GM23248 (cell line): ENCODE measurements around the gene KREMEN1. TPM values are rescaled to one million over a fixed set of nuclear protein-coding genes. Genes with fewer than 3 reads are reported as not detected.

Source experiments
- DNase-seq: peaks from one replicate; pipeline ENCODE4 v3.0.0-alpha.2; 2015
- H2AFZ ChIP-seq: fragments of 200-600 bp; sonication (generic); 2 replicates; pipeline ENCODE4 v1.6.1; 2016; ENCODE audit warnings: antibody characterized with exemption
- H3F3A ChIP-seq: fragments of 200-600 bp; sonication (generic); 2 replicates; pipeline ENCODE4 v1.6.1; 2016; ENCODE audit warnings: mild to moderate bottlenecking, antibody characterized with exemption, mixed run types; ENCODE audit not compliant: insufficient read depth
- H3K27ac ChIP-seq: fragments of 200-600 bp; sonication (generic); 2 replicates; pipeline ENCODE4 v1.5.1; 2016; ENCODE audit warnings: mild to moderate bottlenecking
- H3K27me3 ChIP-seq: fragments of 200-600 bp; sonication (generic); replicated peaks from 2 replicates; pipeline ENCODE4 v1.6.1; 2016; ENCODE audit warnings: mild to moderate bottlenecking; ENCODE audit not compliant: insufficient read depth
- H3K36me3 ChIP-seq: fragments of 200-600 bp; sonication (generic); 2 replicates; pipeline ENCODE4 v1.6.1; 2016; ENCODE audit warnings: low read depth, mild to moderate bottlenecking
- H3K4me1 ChIP-seq: fragments of 200-600 bp; sonication (generic); 2 replicates; pipeline ENCODE4 v1.6.1; 2016; ENCODE audit warnings: mild to moderate bottlenecking; ENCODE audit not compliant: insufficient read depth
- H3K4me2 ChIP-seq: fragments of 200-600 bp; sonication (generic); one replicate; pipeline ENCODE4 v1.6.1; 2016; ENCODE audit warnings: mild to moderate bottlenecking; ENCODE audit not compliant: unreplicated experiment
- H3K4me3 ChIP-seq: fragments of 200-600 bp; sonication (generic); 2 replicates; pipeline ENCODE4 v1.5.1; 2016; ENCODE audit warnings: mild to moderate bottlenecking
- H3K79me2 ChIP-seq: fragments of 200-600 bp; sonication (generic); 2 replicates; pipeline ENCODE4 v1.6.1; 2016; ENCODE audit warnings: mild to moderate bottlenecking; ENCODE audit not compliant: insufficient read depth
- H3K9ac ChIP-seq: fragments of 200-600 bp; sonication (generic); 2 replicates; pipeline ENCODE4 v1.6.1; 2016; ENCODE audit warnings: mild to moderate bottlenecking
- H3K9me2 ChIP-seq: fragments of 200-600 bp; sonication (generic); 2 replicates; pipeline ENCODE4 v1.6.1; 2016; ENCODE audit warnings: mixed run types, mild to moderate bottlenecking, moderate library complexity; ENCODE audit not compliant: insufficient read depth
- H3K9me3 ChIP-seq: fragments of 200-600 bp; sonication (generic); one replicate; pipeline ENCODE4 v1.6.1; 2017; ENCODE audit warnings: low read depth
- H4K20me1 ChIP-seq: fragments of 200-600 bp; sonication (generic); 2 replicates; pipeline ENCODE4 v1.6.0; 2016; ENCODE audit not compliant: insufficient read depth
- EZH2 ChIP-seq: fragments of 200-600 bp; sonication (generic); IDR thresholded peaks from 2 replicates; pipeline ENCODE4 v1.6.1; 2018; ENCODE audit warnings: antibody characterized with exemption, mild to moderate bottlenecking; ENCODE audit not compliant: insufficient read depth, poor library complexity, severe bottlenecking
- EZH2phosphoT487 ChIP-seq: fragments of 200-600 bp; sonication (generic); IDR thresholded peaks from 2 replicates; pipeline ENCODE4 v1.6.1; 2018; ENCODE audit warnings: antibody characterized with exemption, moderate library complexity, mild to moderate bottlenecking, low read depth; ENCODE audit not compliant: insufficient read depth
- WGBS, 2 experiments: methylation state at CpG; one replicate each; pipeline ENCODE4 v1.1.6; 2015 to 2017; ENCODE audit warnings: low lambda C conversion rate in 2 of 2, low coverage in 1 of 2; ENCODE audit errors: missing lambda C conversion rate in 2 of 2; 5-methylcytosine and 5-hydroxymethylcytosine counted together
- in situ Hi-C: fragments of 300-500 bp; cut with MboI; formaldehyde crosslinking; loops from 2 replicates; pipeline ENCODE4 v1.15.0; 2020
- polyA plus RNA-seq: library from polyadenylated mRNA; unstranded; fragments of >200 nt; fragmentation: Nextera tagmentation; extraction: Ambion mirVana; gene quantifications from 2 replicates; pipeline ENCODE4 v1.2.1, GENCODE V29; 2016
- total RNA-seq: library from RNA; depleted of rRNA; stranded (reverse); fragments of >200 nt; shearing (Covaris generic); gene quantifications from 2 replicates; pipeline ENCODE4 v1.2.3, GENCODE V29; 2014

Gene KREMEN1
- total and polyA plus RNA-seq, 2 experiments from 2014 or later: 4.3 to 4.4 TPM

DNA sequence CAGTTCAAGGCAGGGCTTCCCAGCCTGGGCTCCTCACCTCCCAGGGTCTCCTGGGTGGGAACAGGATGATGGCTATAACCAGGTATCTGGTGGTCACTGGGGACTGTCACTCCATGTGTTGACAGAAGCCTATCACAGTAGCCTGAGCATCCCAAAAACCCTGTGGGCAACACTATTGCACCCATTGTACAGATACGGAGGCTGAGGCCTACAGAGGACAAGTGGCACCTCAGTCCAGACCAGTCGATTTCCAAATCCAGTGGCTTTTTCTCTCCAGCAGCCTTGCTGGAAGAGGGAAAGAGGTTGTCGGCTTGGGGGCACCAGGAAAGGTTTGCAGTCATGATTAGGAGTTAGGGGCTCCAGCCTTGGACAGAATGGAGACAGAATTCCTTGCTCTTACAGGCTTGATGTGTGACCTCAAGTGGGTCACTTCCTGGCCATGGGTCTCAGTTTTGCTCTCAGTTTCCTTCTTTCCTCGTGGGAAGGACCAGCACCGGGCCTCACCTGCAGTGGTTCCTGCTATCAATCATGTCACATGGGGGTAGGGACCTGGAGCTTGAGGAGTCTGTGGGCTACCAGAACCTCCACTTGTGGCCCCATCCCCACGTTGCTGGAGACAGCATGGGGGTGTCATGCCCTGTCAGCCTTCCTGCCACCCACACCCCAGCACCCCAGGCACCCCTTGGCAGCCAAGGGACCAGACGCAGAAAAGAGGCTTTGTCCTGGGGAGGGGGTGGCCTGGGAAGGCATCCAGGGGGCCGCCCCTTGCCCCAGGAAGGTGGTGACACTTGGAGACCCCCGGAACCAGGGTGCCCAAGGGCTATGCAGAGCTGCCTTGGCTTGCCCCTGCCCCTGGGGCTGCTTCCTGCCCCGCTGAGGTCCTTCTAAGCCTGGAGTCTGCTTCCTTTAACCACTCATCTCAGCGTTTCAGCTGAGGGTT lies 135.0 kb downstream of the KREMEN1 start:
- Histone ChIP-seq H3K9me3 (no peaks in the 10 kb centered on the region), H4K20me1 (no peaks in the 10 kb centered on the region), H3F3A (no peaks in the 10 kb centered on the region), H3K4me2 (no peak overlapping the region), H3K9ac (no peak overlapping the region), H3K27ac (no peak overlapping the region), H3K36me3 (no peaks in the 10 kb centered on the region), H3K9me2 (no peaks in the 10 kb centered on the region), H2AFZ (no peak overlapping the region), H3K4me1 (no peaks in the 10 kb centered on the region), H3K4me3 (no peak overlapping the region), H3K27me3 (peaks cover 19% of the 10 kb centered on the region), H3K79me2 (no peaks in the 10 kb centered on the region)
- TF ChIP-seq EZH2: no peak
- no peak for TF ChIP-seq EZH2phosphoT487
- DNase-seq: no peak
- in situ Hi-C loops: no loop called here
- WGBS, 2 experiments: 63 to 70% methylated on average over 11 of the region's 11 CpGs

DNA sequence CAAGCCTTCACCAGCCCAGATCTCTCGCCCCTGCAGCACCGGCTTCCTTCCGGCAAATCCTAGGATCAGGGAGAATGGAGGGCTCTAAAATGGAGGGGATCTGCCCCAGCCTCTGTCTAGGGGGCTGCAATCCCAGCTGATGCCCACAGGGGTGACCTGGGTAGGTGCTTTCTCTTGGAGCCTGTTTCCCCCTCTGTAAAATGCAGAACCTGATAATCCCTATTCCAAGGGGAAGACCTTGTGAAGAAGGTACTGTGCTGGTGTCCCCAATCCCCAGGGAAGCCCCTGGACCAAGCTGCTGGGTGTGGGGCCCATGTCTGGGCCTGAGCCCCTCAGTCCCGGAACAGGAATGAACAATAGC lies 135.6 kb downstream of the KREMEN1 start:
- no peak overlapping the region for H3K27ac ChIP-seq
- no peak for TF ChIP-seq EZH2
- TF ChIP-seq EZH2phosphoT487: no peak
- 83 to 87% methylated on average over 4 of the region's 4 CpGs for WGBS, 2 experiments
- no peak for DNase-seq
- H3K4me1 ChIP-seq: no peaks in the 10 kb centered on the region
- in situ Hi-C loops: no loop called here
- H3K4me3 ChIP-seq: no peak overlapping the region
- no peak overlapping the region for H2AFZ ChIP-seq
- H3F3A ChIP-seq: no peaks in the 10 kb centered on the region
- H4K20me1 ChIP-seq: no peaks in the 10 kb centered on the region
- H3K9me2 ChIP-seq: no peaks in the 10 kb centered on the region
- no peak overlapping the region for H3K4me2 ChIP-seq
- no peak overlapping the region for H3K9ac ChIP-seq
- H3K9me3 ChIP-seq: no peaks in the 10 kb centered on the region
- peaks cover 23% of the 10 kb centered on the region for H3K27me3 ChIP-seq
- H3K79me2 ChIP-seq: no peaks in the 10 kb centered on the region
- H3K36me3 ChIP-seq: no peaks in the 10 kb centered on the region

DNA sequence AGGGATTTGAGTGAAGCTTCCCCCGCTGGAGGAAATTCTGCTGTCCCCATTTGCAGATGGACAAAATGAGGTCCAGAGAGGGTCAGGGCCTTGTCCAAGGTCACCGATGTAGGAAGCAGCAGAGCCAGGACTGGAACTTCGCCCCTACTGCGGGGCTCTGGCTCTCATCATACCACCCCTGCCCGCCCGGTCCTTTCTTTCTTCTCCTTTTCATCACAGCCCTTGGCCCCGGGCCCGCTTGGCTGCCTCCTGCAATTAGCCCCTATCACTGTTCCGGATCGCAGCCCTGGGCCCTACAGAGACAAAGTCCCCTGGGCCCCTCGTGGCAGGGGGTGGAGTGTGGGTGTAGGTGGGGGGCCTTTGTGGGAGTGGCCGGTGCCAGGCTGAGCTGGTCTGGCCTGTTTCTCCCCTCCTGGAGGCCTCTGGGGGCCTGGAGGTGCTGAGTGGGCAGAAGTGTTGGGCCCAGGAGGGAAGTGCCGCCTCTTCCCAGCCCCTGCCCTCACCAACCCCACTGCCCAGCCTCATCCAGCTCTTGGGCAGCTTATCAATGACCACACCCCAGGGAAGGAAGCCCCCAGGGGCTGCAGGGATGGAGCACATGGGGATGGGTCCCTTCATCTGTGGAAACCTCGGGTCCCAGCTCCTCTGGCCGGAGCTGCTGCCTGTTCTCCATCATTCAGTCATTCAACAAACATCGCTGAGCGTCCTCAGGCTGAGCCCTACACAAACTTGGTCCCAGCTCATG lies 136.2 kb downstream of the KREMEN1 start:
- in situ Hi-C loops: no loop called here

DNA sequence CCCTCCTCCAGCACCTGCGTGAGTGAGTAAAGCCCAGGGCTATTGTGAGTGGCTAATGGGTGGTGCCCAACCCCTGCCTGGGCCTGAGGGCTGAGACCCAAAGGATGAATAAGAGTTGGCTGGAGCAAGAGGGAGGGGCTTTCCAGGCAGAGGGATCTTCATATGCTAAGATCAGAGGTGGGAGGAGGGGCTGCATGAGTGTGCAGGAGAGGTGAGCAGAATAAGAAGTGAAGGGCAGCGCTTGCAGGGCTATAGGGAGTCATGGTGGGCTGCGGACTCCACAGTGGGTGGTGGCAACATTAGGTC lies 136.7 kb downstream of the KREMEN1 start:
- Histone ChIP-seq H3K27me3 (peaks cover 23% of the 10 kb centered on the region), H3K9me3 (no peaks in the 10 kb centered on the region), H3K4me2 (no peak overlapping the region), H3K4me1 (no peaks in the 10 kb centered on the region), H3K27ac (no peak overlapping the region), H2AFZ (no peak overlapping the region), H3K9ac (no peak overlapping the region), H3F3A (no peaks in the 10 kb centered on the region), H3K9me2 (no peaks in the 10 kb centered on the region), H3K79me2 (no peaks in the 10 kb centered on the region), H3K4me3 (no peak overlapping the region), H4K20me1 (no peaks in the 10 kb centered on the region), H3K36me3 (no peaks in the 10 kb centered on the region)
- 45 to 57% methylated on average over 3 of the region's 3 CpGs for WGBS, 2 experiments
- TF ChIP-seq EZH2 (no peak), EZH2phosphoT487 (no peak)
- no peak for DNase-seq
- in situ Hi-C loops: no loop called here

More for the DNA sequence above, 136.2 kb downstream of the KREMEN1 start:
- Histone ChIP-seq H3K27me3 (peaks cover 23% of the 10 kb centered on the region), H2AFZ (no peak overlapping the region), H3K4me1 (no peaks in the 10 kb centered on the region), H3K79me2 (no peaks in the 10 kb centered on the region), H3F3A (no peaks in the 10 kb centered on the region), H3K4me2 (no peak overlapping the region), H3K27ac (no peak overlapping the region), H3K9ac (no peak overlapping the region), H4K20me1 (no peaks in the 10 kb centered on the region), H3K9me3 (no peaks in the 10 kb centered on the region), H3K36me3 (no peaks in the 10 kb centered on the region), H3K9me2 (no peaks in the 10 kb centered on the region), H3K4me3 (no peak overlapping the region)
- no peak for DNase-seq
- TF ChIP-seq EZH2 (no peak), EZH2phosphoT487 (no peak)
- 60 to 63% methylated on average over 17 of the region's 17 CpGs for WGBS, 2 experiments
